OCI-LY1 (cell line): ENCODE data around the gene CFAP46.

Source experiments
- CTCF ChIP-seq: fragments of 200-600 bp; sonication (generic), shearing (Covaris generic); IDR thresholded peaks from 2 replicates; pipeline ENCODE4 v1.5.1; 2017; ENCODE audit warnings: mild to moderate bottlenecking, antibody characterized with exemption, low read length, moderate library complexity, mixed read lengths
- EZH2 ChIP-seq: fragments of 200-600 bp; sonication (generic), shearing (Covaris generic); IDR thresholded peaks from 2 replicates; pipeline ENCODE4 v1.8.0; 2017; ENCODE audit warnings: borderline replicate concordance, mixed run types, mild to moderate bottlenecking, antibody characterized with exemption, low read length, moderate library complexity, mixed read lengths

GRCh38 chr10:132910186-132910880 is 32.0 kb downstream of the CFAP46 start:
- no peak for TF ChIP-seq CTCF
- TF ChIP-seq EZH2 = no peak
